Activated T-cell treated with anti-CD3 and anti-CD28 coated beads for 48 hours (primary cell): ENCODE measurements around the gene SLC26A5.
"Not testable (repeated sequence)": the region's sequence is repeated elsewhere in the genome, so short reads cannot be mapped to it uniquely, and the experiment has no call there.

Source experiments
- DNase-seq: peaks from one replicate; pipeline ENCODE4 v3.0.0-alpha.2; 2020; ENCODE audit warnings: low read depth

Gene SLC26A5, protein sequence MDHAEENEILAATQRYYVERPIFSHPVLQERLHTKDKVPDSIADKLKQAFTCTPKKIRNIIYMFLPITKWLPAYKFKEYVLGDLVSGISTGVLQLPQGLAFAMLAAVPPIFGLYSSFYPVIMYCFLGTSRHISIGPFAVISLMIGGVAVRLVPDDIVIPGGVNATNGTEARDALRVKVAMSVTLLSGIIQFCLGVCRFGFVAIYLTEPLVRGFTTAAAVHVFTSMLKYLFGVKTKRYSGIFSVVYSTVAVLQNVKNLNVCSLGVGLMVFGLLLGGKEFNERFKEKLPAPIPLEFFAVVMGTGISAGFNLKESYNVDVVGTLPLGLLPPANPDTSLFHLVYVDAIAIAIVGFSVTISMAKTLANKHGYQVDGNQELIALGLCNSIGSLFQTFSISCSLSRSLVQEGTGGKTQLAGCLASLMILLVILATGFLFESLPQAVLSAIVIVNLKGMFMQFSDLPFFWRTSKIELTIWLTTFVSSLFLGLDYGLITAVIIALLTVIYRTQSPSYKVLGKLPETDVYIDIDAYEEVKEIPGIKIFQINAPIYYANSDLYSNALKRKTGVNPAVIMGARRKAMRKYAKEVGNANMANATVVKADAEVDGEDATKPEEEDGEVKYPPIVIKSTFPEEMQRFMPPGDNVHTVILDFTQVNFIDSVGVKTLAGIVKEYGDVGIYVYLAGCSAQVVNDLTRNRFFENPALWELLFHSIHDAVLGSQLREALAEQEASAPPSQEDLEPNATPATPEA

DNA sequence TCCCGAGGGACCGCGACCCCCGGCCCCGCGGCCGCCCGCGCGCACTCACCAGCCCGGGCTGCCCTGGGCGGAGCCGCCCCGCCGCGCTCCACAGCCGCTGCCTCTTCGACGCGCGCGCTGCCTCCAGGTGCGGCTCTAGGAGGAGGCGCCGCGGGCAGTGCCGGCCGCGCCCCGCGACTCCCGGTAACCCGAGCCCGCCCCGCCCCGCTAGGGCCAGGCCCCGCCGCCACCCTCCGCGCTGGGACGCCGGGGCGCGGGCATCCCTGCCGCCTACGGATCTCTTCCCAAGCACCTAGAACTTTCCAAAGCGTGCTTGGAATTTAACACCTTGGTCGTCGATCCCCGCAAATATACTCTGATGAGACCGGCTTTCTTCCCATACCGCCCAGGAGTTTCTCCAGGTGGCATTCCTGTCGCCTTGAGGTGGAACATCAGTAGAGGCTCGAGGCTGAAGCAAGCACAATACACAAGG lies at the start of gene SLC26A5:
SLC26A5 (minus strand) TSS at position 159 of the 472 bp plus-strand sequence. CDS start 24,693 bp downstream, outside the sequence.
- DNase-seq, result peak; percentile 25

DNA sequence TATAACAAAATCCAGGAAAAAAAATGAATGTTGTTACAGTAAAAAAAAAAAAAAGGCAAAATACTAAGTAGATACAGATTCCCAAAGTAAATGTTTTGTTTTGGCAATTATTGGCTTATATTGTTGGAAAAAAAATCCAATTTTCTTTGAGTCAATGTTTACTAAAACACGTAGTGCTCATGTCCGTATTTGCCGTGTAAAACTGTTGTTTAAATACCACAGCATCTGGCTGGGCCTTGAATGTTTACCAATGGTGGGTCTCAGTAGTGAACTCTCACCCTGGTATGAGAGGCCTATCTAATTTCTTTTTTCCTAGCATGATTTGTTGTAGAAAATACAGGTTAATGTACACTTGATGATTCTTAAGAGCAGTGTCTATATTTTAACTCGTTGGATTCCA lies 41.4 kb upstream of the SLC26A5 start:
- DNase-seq, result no peak

DNA sequence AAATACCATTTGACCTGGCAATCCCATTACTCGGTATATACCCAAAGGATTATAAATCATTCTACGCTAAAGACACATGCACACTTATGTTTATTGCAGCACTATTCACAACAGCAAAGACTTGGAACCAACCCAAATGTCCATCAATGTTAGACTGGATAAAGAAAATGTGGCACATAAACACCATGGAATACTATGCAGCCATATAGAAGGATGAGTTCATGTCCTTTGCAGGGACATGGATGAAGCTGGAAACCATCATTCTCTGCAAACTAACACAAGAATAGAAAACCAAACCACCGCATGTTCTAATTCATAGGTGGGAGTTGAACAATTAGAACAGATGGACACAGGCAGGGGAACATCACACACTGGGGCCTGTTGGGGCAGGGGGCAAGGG lies 40.9 kb upstream of the SLC26A5 start:
- DNase-seq, result not testable (repeated sequence)

DNA sequence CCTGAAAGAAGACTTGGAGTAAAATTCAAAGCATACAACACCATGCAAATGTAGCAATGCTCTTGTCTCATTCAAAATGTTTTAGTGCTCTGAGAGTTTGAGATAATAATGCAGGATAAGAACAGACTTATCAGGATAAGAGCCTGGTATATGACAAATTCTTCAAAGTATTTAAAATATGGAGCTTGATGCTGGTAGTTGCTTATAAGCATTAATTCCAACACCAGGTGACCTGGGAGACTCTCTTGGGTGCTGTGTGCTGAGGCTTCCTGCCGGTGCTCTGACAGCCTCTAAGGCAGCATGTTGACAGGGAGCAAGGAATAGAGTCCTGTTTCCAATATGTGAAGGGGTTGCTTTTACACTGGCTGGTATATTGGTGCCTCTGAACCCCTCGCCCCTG lies 34.8 kb upstream of the SLC26A5 start:
- no peak for DNase-seq

DNA sequence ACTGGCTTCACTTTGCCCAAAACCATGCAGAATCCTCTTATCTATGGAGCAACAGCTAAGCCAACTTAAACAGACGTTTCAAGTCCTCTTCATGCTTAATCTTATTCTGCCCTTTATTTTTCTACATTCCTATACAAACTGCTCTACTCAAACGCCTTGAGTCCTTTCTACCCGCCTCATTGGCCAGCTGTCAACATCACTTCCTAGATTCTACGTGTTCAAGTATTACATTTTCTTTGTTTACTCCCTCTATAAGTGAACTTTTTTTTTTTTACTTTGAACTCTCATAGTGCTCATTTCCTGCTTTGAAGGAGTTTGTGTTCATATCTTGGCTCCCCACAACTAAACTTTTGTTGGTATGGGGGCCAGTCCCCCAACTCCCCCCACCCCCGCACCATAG lies 28.9 kb upstream of the SLC26A5 start:
- DNase-seq, result no peak

DNA sequence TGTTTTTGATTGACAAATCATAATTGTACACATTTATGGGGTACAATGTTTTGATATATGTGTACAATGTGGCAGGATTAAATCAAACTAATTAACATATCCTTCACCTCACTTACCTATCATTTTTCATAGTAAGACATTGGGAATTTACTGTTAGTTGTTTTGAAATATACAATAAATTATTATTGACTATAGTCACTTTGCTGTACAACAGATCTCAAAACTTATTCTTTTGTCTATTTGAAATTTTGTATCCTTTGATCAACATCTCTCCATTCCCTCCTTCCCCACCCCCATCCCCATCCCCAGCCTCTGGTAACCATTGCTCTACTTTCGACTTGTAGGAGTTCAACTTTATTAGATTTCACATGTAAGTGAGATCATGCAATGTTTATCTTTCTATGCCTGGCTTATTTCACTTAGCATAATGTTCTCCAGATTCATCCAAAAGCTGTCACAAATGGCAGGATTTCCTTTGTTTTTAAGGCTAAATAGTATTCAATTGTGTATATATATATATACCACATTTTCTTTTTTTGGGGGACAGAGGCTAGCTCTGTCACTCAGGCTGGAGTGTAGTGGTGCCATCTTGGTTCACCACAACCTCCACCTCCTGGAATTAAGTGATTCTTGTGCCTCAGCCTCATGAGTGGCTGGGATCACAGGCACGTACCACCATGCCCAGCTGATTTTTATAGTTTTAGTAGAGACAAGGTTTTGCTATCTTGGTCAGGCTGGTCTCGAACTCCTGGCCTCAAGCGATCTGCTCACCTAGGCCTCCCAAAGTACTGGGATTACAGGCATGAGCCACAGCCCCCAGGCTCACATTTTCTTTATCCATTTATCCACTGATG lies 23.3 kb upstream of the SLC26A5 start:
- no peak for DNase-seq

DNA sequence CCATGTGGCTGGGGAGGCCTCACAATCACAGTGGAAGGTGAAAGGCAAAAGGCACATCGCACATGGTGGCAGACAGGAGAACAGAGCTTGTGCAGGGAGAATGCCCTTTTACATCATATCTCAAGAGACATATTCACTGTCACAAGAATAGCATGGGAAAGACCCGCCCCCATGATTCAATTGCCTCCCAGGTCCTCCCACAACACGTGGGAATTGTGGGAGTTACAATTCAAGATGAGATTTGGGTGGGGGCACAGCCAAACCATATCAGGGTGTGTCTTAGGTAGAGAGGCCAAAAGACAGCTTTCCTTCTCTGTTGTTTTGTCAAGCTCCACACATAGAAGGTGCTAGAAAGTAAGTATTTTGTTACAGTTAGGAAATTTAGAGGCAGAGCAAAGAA lies 20.8 kb upstream of the SLC26A5 start:
- no peak for DNase-seq

DNA sequence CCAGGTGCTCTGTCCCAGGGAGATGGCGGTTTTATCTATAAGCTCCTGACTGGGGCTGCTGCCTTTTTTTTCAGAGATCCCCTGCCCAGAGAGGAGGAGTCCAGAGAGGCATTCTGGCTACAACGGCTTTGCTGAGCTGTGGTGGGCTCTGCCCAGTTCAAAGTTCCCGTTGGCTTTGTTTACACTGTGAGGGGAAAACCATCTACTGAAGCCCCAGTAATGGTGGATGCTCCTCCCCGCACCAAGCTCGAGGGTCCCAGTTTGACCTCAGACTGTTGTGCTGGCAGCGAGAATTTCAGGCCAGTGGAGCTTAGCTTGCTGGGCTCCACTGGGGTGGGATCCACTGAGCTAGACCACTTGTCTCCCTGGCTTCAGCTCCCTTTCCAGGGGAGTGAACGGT lies 16.4 kb upstream of the SLC26A5 start:
- no peak for DNase-seq

DNA sequence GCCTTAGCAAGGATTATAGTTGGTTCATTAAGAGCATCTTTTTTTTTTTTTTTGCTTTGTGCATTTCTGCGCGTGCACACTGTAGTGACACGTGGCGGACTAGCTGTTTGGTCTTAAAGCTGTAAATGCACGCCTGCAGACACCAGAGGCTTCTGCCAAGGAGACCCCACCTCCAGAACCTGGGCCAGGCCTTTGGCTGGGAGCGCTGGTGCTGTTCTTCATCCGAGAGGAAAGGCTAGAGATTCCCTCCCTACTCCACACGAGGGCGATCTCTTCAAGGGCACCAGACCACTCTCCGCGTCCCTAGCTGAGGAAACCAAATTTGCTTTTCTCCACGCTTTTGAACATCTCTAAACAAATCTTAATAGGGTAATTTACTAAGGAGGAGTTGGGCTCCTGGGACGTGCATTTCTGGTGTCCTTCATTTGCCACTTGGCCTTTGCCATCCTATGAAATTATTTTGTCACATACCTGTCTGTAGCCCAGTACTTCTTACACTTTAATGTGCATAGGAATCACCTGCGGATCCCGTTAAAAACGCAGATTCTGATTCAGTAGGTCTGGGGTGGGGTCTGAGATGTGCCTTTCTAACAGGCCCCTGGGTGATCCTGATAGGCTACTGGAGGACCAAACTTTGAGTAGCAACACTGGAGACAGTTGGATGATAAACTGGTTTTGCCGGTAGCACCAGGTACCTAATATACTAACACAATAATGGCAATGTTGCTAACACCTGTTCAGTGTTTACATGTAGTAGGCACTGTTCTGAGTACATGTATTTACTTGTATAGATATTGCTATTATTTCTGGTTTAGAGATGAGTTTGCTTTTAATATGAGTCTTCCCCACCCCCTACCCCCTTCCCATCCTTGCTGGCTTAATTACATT lies 1.3 kb upstream of the SLC26A5 start:
- peak; percentile 35 for DNase-seq

DNA sequence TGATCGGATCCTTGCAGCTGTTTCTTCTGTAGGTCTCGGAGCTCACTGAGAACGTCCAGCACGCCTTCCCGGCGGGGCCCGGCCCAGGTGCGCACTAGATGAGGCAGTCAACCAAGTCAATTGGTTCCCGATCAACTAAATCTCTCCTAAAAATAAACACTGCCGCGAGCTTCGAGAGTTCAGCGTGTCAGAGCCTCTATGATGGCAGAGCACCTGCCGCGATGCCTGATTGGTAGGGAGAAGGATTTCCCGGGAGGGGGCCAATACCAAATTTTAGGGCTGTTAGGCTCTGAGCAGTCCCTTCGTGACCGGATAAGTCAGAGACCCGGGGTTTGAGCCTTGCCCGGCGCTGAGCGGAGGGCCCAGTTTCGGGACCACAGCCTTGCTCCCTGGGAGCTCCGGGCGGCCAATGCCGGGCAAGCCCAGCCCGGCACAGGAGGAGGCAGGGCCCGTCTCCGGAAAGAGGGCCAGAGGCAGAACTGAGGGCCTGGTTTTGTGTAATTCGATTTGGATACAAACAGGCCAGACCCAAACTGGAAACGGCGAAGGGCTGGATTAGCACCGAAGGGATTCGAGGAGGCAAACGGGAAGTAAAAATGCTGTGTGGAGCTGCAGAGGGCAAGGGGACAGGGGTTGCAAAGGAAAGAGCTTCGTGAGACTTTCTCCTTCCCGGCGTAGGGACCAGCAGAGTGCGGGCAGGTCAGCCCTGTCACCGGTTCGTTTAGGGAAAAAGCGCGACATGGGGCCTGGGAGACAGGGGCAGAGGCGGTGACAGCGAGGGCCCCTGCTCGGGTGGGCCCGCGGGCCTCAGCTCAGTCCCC lies 569 bp downstream of the SLC26A5 start:
- DNase-seq, result no peak

DNA sequence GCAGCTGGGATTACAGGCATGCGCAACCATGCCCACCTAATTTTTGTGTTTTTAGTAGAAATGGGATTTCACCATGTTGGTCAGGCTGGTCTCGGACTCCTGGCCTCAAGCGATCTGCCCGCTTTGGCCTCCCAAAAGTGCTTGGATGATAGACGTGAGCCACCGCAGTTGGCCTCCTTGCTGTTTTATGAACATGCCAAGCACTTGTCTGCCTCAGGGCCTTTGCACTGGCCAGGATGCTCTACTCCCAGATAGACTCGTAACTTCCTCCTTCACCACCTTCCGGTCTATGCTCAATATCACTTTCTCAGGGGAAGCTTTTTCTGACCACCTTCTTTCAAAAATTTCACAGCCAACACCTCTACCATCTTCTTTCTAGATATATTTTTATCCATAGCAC lies 6.3 kb downstream of the SLC26A5 start:
- no peak for DNase-seq

DNA sequence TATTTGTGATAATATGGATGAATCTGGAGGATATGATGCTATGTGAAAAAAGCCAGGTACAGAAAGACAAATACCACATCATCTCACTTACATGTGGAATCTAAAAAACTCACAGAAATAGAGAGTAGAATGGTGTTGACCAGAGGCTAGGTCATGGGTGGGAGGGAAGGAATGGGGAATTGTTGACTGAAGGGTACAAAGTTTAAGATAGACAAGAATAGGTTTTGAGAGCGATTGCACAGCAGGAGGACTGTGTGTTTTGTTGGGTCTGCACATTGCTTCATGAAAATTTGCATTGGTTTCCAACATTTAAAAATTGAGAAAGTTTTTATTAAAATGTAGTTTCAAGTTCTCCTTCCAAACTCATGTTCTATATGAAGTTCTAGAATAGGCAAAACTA lies 8.4 kb downstream of the SLC26A5 start:
- DNase-seq, result no peak

DNA sequence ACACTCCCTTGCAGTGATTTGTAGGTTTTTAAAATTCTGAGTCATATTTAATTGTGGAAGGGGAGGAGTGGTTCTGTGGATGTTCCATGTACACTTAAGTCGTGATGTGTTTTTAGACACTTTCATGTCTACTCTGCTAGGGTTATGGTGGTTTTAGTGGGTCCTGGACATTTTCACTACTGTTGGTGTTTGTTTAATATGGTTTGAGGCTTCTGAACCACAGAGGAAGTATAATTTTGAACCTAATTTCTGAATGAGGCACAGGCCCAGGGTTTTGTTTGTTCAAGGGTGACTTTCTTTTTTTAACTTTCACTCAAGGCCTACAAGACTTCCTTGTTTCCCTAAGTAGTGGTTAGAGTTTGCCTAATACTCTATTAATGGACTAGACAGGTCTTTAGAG lies 13.3 kb downstream of the SLC26A5 start:
- no peak for DNase-seq

DNA sequence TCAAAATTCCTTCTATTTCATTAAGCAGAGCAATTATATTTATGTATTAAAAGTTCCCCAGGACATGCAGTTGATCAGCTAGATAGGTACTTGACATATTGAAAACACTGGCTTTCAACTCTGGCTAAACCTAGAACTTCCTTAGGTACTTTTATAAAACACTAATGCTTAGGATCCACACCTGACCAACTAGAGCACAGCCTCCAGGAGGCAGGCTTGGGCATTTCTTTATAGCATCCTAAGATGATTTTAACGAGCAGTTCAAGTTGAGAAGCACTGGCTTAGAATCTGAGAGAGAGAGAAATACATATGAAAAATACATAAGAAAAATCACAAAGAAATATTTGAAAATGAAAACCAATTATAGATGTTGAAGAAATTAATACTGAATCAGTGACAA lies 20.8 kb downstream of the SLC26A5 start:
- no peak for DNase-seq

DNA sequence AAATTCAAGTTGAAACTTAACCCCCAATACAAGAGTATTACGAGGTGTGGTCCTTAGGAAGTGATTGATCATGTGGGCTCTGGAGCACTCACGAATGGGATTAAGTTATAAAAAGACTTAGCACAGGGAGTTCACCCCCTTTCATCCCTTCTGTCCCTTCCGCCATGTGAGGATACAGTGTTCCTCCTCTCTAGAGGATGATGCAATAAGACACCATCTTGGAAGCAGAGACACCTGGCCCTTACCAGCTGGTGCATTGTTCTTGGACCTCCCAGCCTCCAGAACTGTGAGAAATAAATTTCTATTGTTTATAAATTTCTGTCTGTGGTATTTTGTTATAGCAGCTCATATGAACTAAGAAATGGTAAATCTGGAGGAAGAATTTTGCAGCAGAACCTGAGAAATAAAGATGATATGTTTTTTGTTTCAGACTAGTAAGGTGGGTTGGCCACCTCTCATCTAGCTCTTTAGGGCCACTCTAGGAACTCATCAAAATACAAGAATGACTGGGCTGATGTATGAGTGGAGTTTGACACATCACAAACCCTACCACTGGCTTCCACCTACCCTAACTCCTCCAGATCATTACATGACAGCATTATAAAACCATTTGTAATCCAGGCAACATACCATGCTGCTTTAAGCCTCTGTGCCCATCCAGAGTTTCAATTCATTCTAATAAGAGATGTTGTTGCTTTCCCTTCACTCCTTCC lies 22.4 kb downstream of the SLC26A5 start:
- DNase-seq, result no peak

DNA sequence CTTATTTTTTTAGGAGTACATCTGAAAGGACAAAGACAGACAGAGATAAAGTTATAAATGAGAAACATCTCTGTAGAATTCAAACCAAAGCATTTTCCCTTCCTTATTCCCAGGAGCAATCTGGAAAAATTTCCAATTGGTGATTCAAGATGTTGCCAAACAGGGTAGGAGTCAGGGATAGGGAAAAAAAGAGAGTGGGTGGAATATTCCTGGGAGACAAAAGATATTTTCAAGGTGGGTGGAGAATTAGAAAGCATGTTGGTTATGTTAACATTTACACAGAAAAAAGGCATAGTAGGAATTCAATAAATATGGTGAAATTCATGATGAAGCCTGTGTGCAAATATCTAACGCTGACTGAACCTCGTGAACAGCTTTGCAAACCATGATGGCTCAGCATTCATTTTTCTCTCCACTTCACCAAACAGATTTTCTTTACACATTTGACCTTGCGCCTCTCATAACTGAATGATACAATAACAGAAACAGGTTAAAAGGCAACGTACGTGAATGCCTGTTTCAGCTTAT lies 25.1 kb downstream of the SLC26A5 start:
- DNase-seq, result no peak

DNA sequence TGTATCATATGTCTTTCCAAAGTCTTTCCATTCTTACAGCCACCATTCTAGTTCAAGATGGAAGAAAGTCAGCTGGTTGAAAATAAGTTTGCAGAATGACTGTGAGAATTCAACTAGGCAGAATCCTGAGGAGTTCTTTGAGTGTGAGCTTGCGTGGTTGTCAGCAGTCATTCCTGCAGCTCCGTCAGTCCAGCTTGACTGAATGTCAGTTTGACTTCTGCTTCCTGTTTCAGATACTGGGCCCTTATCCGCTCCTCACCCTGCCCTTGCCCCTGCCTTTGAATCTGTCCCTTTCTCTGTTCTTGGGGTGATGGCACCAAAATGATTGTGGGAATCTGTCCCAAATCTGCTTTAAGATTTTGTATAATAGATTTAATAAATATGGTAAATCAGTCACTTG lies 27.8 kb downstream of the SLC26A5 start:
- no peak for DNase-seq

DNA sequence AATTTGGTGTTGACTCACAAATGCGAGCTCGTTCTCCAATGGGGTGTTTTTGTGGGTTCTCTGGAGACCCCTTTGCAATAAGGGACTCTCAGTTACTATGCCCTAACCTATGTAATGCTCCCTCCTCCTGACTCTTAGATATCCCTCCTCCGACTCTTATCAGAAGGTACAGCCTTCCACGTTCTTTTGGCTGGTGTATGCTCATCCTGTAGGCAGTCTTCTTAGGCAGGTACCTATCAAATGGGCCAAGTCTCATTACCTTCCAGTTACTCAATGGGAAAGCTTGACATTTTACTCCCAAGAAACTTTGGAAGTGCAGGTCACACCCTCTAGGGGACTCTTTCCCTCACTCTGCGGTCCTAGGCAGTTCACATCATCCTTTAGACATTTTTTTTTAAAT lies 32.6 kb downstream of the SLC26A5 start:
- no peak for DNase-seq

DNA sequence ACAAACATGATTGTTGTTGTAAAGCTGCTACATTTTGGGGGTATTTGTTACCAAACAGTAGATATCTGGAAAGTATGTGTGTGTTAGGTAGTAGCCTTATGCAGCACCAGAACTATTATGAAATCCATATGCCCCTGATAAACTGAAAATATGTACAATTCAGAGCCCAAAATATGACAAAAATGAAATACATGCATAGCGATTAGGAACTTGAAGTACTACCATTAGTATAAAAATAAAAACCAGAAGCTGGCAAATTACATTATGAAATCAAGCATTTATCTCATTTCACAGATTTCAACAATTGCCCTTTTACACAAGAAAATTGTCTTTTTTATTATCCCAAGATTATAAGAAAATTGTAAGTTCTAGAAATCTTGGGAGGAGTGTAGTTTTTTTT lies 33.9 kb downstream of the SLC26A5 start:
- no peak for DNase-seq
